Panc1 (cell line): Measurements from ENCODE around the gene NUDT9. TPM values are rescaled to one million over a fixed set of nuclear protein-coding genes. Genes with fewer than 3 reads are reported as not detected.
"Not testable (repeated sequence)": the region's sequence is repeated elsewhere in the genome, so short reads cannot be mapped to it uniquely, and the experiment has no call there.

ENCODE experiments used
- ATAC-seq: fragments of 200-7000 bp; cut with Tn5 transposase; 2 replicates; pipeline ENCODE4 v1.9.1; 2020; ENCODE audit warnings: mild to moderate bottlenecking, moderate library complexity
- BruUV-seq: library from RNA; stranded (reverse); fragments of 400-500 nt; replicated peaks from 2 replicates; lab custom pipeline; 2021; lab: Mats Ljungman, UMichigan
- CTCF ChIA-PET: fragments of 300-600 bp; sonication (Branson Sonifier 250); formaldehyde crosslinking; loops from one replicate; lab custom pipeline; 2022; ENCODE audit warnings: antibody characterized with exemption; lab: Charles Lee
- POLR2A ChIA-PET: fragments of 300-600 bp; sonication (Branson Sonifier 250); formaldehyde crosslinking; loops from one replicate; lab custom pipeline; 2022; ENCODE audit warnings: antibody characterized with exemption; lab: Charles Lee
- DNase-seq: peaks from one replicate; pipeline ENCODE4 v3.0.0-alpha.2; 2010; ENCODE audit warnings: low read depth, low spot score
- H3K27ac ChIP-seq: 2 replicates; pipeline ENCODE4 v1.5.1; 2011; ENCODE audit warnings: mild to moderate bottlenecking, low read length, inconsistent platforms
- H3K27me3 ChIP-seq: fragments of 200-500 bp; sonication (Bioruptor generic); 2 replicates; pipeline ENCODE4 v1.6.0; 2014; ENCODE audit warnings: low read length, inconsistent platforms; ENCODE audit not compliant: control insufficient read depth, insufficient read depth
- H3K36me3 ChIP-seq: fragments of 200-500 bp; sonication (Bioruptor generic); 2 replicates; pipeline ENCODE4 v1.5.1; 2014; ENCODE audit warnings: inconsistent platforms, mild to moderate bottlenecking, low read length, moderate library complexity; ENCODE audit not compliant: control insufficient read depth, insufficient read depth
- H3K4me1 ChIP-seq: 2 replicates; pipeline ENCODE4 v1.5.1; 2011; ENCODE audit warnings: inconsistent platforms, mild to moderate bottlenecking, low read length, moderate library complexity; ENCODE audit not compliant: control insufficient read depth, insufficient read depth
- H3K4me3 ChIP-seq, 2 experiments: 2 replicates each; pipeline ENCODE4 v1.5.1; 2011 to 2012; ENCODE audit warnings: low read depth in 2 of 2, low read length in 2 of 2, mild to moderate bottlenecking in 2 of 2, inconsistent platforms in 1 of 2, moderate library complexity in 1 of 2
- H3K9me3 ChIP-seq: fragments of 200-500 bp; sonication (Bioruptor generic); 2 replicates; pipeline ENCODE4 v1.5.1; 2014; ENCODE audit warnings: low read depth, mild to moderate bottlenecking, inconsistent platforms, low read length, moderate library complexity; ENCODE audit not compliant: control insufficient read depth, insufficient read depth
- CTCF ChIP-seq: fragments of 450-650 bp; IDR thresholded peaks from 2 replicates; pipeline ENCODE4 v1.5.1; 2017; ENCODE audit warnings: mild to moderate bottlenecking
- POLR2AphosphoS5 ChIP-seq: IDR thresholded peaks from 2 replicates; pipeline ENCODE4 v1.6.1; 2012; ENCODE audit warnings: mild to moderate bottlenecking, low read depth, low read length, moderate library complexity
- REST ChIP-seq, 2 experiments: IDR thresholded peaks; 2 replicates each; pipeline ENCODE4 v1.6.1; 2011 to 2012; ENCODE audit warnings: low read depth in 2 of 2, control low read depth in 1 of 2, low read length in 1 of 2, mild to moderate bottlenecking in 1 of 2, moderate library complexity in 1 of 2; ENCODE audit not compliant: insufficient read depth in 1 of 2
- SIN3A ChIP-seq: IDR thresholded peaks from 2 replicates; pipeline ENCODE4 v1.6.1; 2012; ENCODE audit warnings: low read depth, mild to moderate bottlenecking, low read length, moderate library complexity, borderline replicate concordance; ENCODE audit not compliant: insufficient read depth
- TCF7L2 ChIP-seq: IDR thresholded peaks from 2 replicates; pipeline ENCODE4 v1.6.1; 2011; ENCODE audit warnings: mild to moderate bottlenecking, low read depth, low read length, inconsistent platforms
- in situ Hi-C: cut with HindIII; loops from 2 replicates; pipeline ENCODE4 v1.10.0; 2016; ENCODE audit warnings: low sequenced_read_pairs, low pct_unique_long_range_greater_than_20kb
- intact Hi-C: fragments of 100-400 bp; cut with micrococcal nuclease; formaldehyde crosslinking; loops from one replicate; pipeline ENCODE4 v1.10.0; 2022; ENCODE audit not compliant: unreplicated experiment
- total RNA-seq: library from RNA; stranded (reverse); gene quantifications from one replicate; pipeline ENCODE4 v1.2.1, GENCODE V29; 2021; ENCODE audit not compliant: unreplicated experiment

NUDT9 gene
- total RNA-seq, 1 experiment from 2014 or later: 21.7 TPM

- H3K36me3 ChIP-seq, H3K27ac ChIP-seq, BruUV-seq, H3K27me3 ChIP-seq, H3K4me3 ChIP-seq, in situ Hi-C loops, H3K4me1 ChIP-seq, H3K9me3 ChIP-seq, ATAC-seq, POLR2A ChIA-PET, intact Hi-C loops, DNase-seq: not testable (repeated sequence)
- CTCF ChIA-PET: interaction anchor here (0.6 kb wide), 1 partner anchor 482 kb away, joined by 3 read pairs; no protein-coding TSS in a partner anchor
These were observed 69.5 kb downstream of the NUDT9 start for GRCh38 chr4:87491851-87492250.

GRCh38 chr4:87493115-87493514 lies 70.7 kb downstream of the NUDT9 start:
- in situ Hi-C loops: no loop called here
- H3K27ac ChIP-seq: no peak overlapping the region
- intact Hi-C loops: no loop called here
- no peaks in the 10 kb centered on the region for H3K27me3 ChIP-seq
- H3K9me3 ChIP-seq: no peaks in the 10 kb centered on the region
- H3K36me3 ChIP-seq: no peaks in the 10 kb centered on the region
- POLR2A ChIA-PET: no interaction called here
- ATAC-seq (no peak), DNase-seq (no peak)
- H3K4me1 ChIP-seq: no peaks in the 10 kb centered on the region
- TF ChIP-seq REST (IDR thresholded peaks at IDR 0.05; ENCODE audit: insufficient read depth in 1 of 2, low read depth in 2 of 2, low read length in 1 of 2) (no peak), SIN3A (no peak), TCF7L2 (no peak), POLR2AphosphoS5 (no peak), CTCF (no peak)
- no peak overlapping the region for H3K4me3 ChIP-seq
- no TSS peak for BruUV-seq
- CTCF ChIA-PET: no interaction called here

GRCh38 chr4:87497159-87497558 lies 74.8 kb downstream of the NUDT9 start:
- in situ Hi-C loops: no loop called here
- ATAC-seq (no peak), DNase-seq (no peak)
- Histone ChIP-seq H3K36me3 (no peaks in the 10 kb centered on the region), H3K4me3 (no peak overlapping the region), H3K27ac (no peak overlapping the region), H3K9me3 (no peaks in the 10 kb centered on the region), H3K4me1 (no peaks in the 10 kb centered on the region), H3K27me3 (no peaks in the 10 kb centered on the region)
- BruUV-seq: no TSS peak
- TF ChIP-seq REST (IDR thresholded peaks at IDR 0.05; ENCODE audit: insufficient read depth in 1 of 2, low read depth in 2 of 2, low read length in 1 of 2) (no peak), CTCF (peak; percentile 44)
- intact Hi-C loops: no loop called here
- POLR2A ChIA-PET: no interaction called here
- CTCF ChIA-PET: no interaction called here
